ENCODE data around the gene PDCD1.

DNA sequence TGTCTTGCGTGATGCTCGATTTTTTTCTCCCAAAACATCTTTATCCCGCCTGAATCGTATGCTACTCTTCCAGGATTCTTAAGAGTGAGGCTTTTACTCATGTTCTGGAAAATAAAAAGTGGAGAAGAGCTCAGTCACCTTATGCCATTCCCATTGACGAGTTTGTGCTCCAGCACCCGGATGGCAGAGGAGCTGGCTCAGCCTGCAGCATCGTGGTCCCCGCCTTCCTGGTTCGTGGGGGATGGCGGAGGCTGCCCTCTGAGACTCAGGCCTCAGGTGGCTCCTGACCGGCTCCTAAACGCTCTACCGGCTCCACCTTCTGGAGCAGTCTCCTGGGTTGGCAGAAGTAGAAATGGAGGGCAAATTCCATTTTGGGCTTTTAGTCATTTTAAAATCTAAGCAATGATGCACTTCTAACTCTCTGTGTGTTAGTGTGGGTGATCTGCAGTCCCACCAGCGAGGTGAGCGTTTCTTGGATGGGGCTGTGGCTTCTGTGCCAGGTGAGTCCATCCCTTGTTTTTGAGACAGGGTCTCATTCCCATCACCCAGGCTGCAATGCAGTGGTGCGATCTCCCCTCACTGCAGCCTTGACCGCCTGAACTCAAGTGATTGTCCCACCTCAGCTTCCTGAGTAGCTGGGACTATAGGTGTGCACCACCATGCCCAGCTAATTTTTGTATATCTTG, 38.7 kb upstream of the PDCD1 start:
- TF ChIP-seq POLR2A (IDR thresholded peaks at IDR 0.05) = no peak
- TF ChIP-seq, protein P1, sequence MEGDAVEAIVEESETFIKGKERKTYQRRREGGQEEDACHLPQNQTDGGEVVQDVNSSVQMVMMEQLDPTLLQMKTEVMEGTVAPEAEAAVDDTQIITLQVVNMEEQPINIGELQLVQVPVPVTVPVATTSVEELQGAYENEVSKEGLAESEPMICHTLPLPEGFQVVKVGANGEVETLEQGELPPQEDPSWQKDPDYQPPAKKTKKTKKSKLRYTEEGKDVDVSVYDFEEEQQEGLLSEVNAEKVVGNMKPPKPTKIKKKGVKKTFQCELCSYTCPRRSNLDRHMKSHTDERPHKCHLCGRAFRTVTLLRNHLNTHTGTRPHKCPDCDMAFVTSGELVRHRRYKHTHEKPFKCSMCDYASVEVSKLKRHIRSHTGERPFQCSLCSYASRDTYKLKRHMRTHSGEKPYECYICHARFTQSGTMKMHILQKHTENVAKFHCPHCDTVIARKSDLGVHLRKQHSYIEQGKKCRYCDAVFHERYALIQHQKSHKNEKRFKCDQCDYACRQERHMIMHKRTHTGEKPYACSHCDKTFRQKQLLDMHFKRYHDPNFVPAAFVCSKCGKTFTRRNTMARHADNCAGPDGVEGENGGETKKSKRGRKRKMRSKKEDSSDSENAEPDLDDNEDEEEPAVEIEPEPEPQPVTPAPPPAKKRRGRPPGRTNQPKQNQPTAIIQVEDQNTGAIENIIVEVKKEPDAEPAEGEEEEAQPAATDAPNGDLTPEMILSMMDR (IDR thresholded peaks at IDR 0.05) = no peak

All from thyroid gland (tissue), 4 donors.